ENCODE measurements around the gene GBP5.
"Not testable (repeated sequence)": the region's sequence is repeated elsewhere in the genome, so short reads cannot be mapped to it uniquely, and the experiment has no call there.

The GBP5 gene, protein sequence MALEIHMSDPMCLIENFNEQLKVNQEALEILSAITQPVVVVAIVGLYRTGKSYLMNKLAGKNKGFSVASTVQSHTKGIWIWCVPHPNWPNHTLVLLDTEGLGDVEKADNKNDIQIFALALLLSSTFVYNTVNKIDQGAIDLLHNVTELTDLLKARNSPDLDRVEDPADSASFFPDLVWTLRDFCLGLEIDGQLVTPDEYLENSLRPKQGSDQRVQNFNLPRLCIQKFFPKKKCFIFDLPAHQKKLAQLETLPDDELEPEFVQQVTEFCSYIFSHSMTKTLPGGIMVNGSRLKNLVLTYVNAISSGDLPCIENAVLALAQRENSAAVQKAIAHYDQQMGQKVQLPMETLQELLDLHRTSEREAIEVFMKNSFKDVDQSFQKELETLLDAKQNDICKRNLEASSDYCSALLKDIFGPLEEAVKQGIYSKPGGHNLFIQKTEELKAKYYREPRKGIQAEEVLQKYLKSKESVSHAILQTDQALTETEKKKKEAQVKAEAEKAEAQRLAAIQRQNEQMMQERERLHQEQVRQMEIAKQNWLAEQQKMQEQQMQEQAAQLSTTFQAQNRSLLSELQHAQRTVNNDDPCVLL

DNA sequence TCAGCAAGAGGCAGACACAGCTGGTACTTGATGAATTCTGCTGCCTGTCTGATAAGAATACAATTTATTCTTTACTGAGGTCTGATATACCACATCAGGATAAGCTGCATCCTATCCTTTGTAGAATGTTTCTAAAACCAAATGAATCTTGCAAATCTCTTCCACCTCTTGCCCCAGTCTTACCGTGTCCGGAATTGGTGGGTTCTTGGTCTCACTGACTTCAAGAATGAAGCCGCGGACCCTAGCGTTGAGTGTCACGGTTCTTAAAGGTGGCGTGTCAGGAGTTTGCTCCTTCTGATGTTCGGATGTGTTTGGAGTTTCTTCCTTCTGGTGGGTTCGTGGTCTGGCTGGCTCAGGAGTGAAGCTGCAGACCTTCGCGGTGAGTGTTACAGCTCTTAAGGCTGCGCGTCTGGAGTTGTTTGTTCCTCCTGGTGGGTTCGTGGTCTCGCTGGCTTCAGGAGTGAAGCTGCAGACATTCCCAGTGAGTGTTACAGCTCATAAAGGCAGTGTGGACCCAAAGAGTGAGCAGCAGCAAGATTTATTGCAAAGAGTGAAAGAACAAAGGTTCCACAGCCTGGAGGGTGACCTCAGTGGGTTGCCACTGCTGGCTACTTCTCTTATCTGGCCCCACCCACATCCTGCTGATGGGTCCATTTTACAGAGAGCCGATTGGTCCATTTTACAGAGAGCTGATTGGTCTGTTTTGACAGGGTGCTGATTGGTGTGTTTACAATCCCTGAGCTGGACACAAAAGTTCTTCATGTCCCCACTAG lies at the start of gene GBP5:
Gene GBP5 (minus strand): TSS at position 592 of the 773 bp plus-strand sequence. CDS start 3,305 bp downstream, outside the sequence.
- Histone ChIP-seq H3K9ac (ENCODE audit: low read depth, low read length, poor library complexity, severe bottlenecking) (peak within 1 kb of the TSS; percentile 68), H3K4me1 (ENCODE audit: insufficient read depth, low read length, poor library complexity, severe bottlenecking) (peaks cover 50% of the 10 kb centered on the region), H3K4me2 (ENCODE audit: low read depth, low read length, poor library complexity, severe bottlenecking) (peak within 1 kb of the TSS; percentile 86), H3K4me3 (ENCODE audit: low read length, poor library complexity, severe bottlenecking) (peak within 1 kb of the TSS; percentile 74), H3K79me2 (ENCODE audit: insufficient read depth, low read length) (peaks cover 43% of the 10 kb centered on the region)
- H4K20me1 ChIP-seq (ENCODE audit: insufficient read depth, low read length, poor library complexity, severe bottlenecking); H3K36me3 ChIP-seq (ENCODE audit: insufficient read depth, low read length); H3F3A ChIP-seq (ENCODE audit: low read depth); H3K9me2 ChIP-seq (replicated peaks; ENCODE audit: low read depth, low read length); H3K27me3 ChIP-seq (ENCODE audit: insufficient read depth, low read length, poor library complexity, severe bottlenecking); H2AFZ ChIP-seq (ENCODE audit: low read length); H3K9me3 ChIP-seq (ENCODE audit: insufficient read depth, low read depth, low read length): not testable (repeated sequence)

GRCh38 chr1:89322402-89322801 lies 49.7 kb upstream of the GBP5 start:
- no peak overlapping the region for H2AFZ ChIP-seq (ENCODE audit: low read length)
- H3K9ac ChIP-seq (ENCODE audit: low read depth, low read length, poor library complexity, severe bottlenecking), result no peak overlapping the region
- no peaks in the 10 kb centered on the region for H4K20me1 ChIP-seq (ENCODE audit: insufficient read depth, low read length, poor library complexity, severe bottlenecking)
- TF ChIP-seq EZH2phosphoT487 (IDR thresholded peaks at IDR 0.05; ENCODE audit: borderline replicate concordance) (no peak), CTCF (conservative IDR thresholded peaks at IDR 0.05; ENCODE audit: low read length) (no peak)
- no peaks in the 10 kb centered on the region for H3K4me1 ChIP-seq (ENCODE audit: insufficient read depth, low read length, poor library complexity, severe bottlenecking)
- H3K27me3 ChIP-seq (ENCODE audit: insufficient read depth, low read length, poor library complexity, severe bottlenecking), result no peaks in the 10 kb centered on the region
- H3K9me2 ChIP-seq (replicated peaks; ENCODE audit: low read depth, low read length), result no peaks in the 10 kb centered on the region
- H3K4me2 ChIP-seq (ENCODE audit: low read depth, low read length, poor library complexity, severe bottlenecking), result no peak overlapping the region
- H3K9me3 ChIP-seq (ENCODE audit: insufficient read depth, low read depth, low read length), result 0 out of 2 replicates have a peak, but pooled peaks cover 5% of the 10 kb centered on the region
- no peaks in the 10 kb centered on the region for H3F3A ChIP-seq (ENCODE audit: low read depth)
- H3K79me2 ChIP-seq (ENCODE audit: insufficient read depth, low read length), result no peaks in the 10 kb centered on the region
- H3K36me3 ChIP-seq (ENCODE audit: insufficient read depth, low read length), result no peaks in the 10 kb centered on the region
- H3K4me3 ChIP-seq (ENCODE audit: low read length, poor library complexity, severe bottlenecking), result no peak overlapping the region

DNA sequence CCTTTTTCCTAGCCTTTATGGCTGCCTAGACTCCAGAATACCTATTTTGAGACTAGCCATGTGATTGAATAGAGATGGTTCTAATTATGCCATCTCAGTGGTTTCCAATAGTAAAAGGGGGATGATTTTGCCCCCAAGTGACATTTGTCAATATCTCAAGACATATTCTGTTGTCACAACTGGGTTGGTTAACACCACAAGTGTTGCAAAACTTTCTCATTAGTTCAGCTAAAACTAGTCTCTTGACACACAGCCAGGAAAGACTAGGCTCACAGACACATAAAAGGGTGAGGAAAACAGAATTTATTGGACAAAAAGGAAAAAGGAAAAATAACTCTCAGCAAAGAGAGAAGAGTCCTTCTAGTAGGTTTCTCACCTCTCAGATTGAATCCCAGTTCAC lies 39.9 kb upstream of the GBP5 start:
- no peaks in the 10 kb centered on the region for H3K9me2 ChIP-seq (replicated peaks; ENCODE audit: low read depth, low read length)
- TF ChIP-seq EZH2phosphoT487 (IDR thresholded peaks at IDR 0.05; ENCODE audit: borderline replicate concordance) (no peak), CTCF (conservative IDR thresholded peaks at IDR 0.05; ENCODE audit: low read length) (no peak)

More for the DNA sequence above, 39.9 kb upstream of the GBP5 start:
- Histone ChIP-seq H3F3A (ENCODE audit: low read depth) (no peaks in the 10 kb centered on the region), H4K20me1 (ENCODE audit: insufficient read depth, low read length, poor library complexity, severe bottlenecking) (no peaks in the 10 kb centered on the region), H3K79me2 (ENCODE audit: insufficient read depth, low read length) (no peaks in the 10 kb centered on the region), H3K27me3 (ENCODE audit: insufficient read depth, low read length, poor library complexity, severe bottlenecking) (no peaks in the 10 kb centered on the region), H3K4me3 (ENCODE audit: low read length, poor library complexity, severe bottlenecking) (no peak overlapping the region), H3K36me3 (ENCODE audit: insufficient read depth, low read length) (no peaks in the 10 kb centered on the region), H3K9ac (ENCODE audit: low read depth, low read length, poor library complexity, severe bottlenecking) (no peak overlapping the region), H3K9me3 (ENCODE audit: insufficient read depth, low read depth, low read length) (no peaks in the 10 kb centered on the region), H3K4me2 (ENCODE audit: low read depth, low read length, poor library complexity, severe bottlenecking) (no peak overlapping the region), H3K4me1 (ENCODE audit: insufficient read depth, low read length, poor library complexity, severe bottlenecking) (peaks cover 23% of the 10 kb centered on the region), H2AFZ (ENCODE audit: low read length) (no peak overlapping the region)

Measured in Loucy (cell line).